HG03439 (cell line): ENCODE results near the gene SPATA12.
A peak's percentile ranks its signal among the peaks of the same experiment; 100 is the strongest.
"Not testable (repeated sequence)": the region's sequence is repeated elsewhere in the genome, so short reads cannot be mapped to it uniquely, and the experiment has no call there.

Experiments used
- ATAC-seq: cut with Tn5 transposase; IDR thresholded peaks from one replicate; pipeline ENCODE4 v1.9.1; 2021; ENCODE audit warnings: mild to moderate bottlenecking, moderate library complexity; ENCODE audit not compliant: unreplicated experiment

SPATA12 gene

GRCh38 chr3:57081173-57081572 is 20.7 kb downstream of the SPATA12 start:
- ATAC-seq, result no peak

- no peak for ATAC-seq
These were observed 22.0 kb downstream of the SPATA12 start for GRCh38 chr3:57082481-57082880.

- not testable (repeated sequence) for ATAC-seq
These were observed 23.0 kb downstream of the SPATA12 start for GRCh38 chr3:57083266-57083995.

GRCh38 chr3:57085211-57085610 is 24.7 kb downstream of the SPATA12 start:
- no peak for ATAC-seq

GRCh38 chr3:57086201-57086600 is 25.7 kb downstream of the SPATA12 start:
- no peak for ATAC-seq

- no peak for ATAC-seq
These were observed 27.1 kb downstream of the SPATA12 start for GRCh38 chr3:57087361-57088092.

- no peak for ATAC-seq
These were observed 28.0 kb downstream of the SPATA12 start for GRCh38 chr3:57088503-57088902.

GRCh38 chr3:57089043-57089442 is 28.6 kb downstream of the SPATA12 start:
- no peak for ATAC-seq

- ATAC-seq, result no peak
These were observed 31.2 kb downstream of the SPATA12 start for GRCh38 chr3:57091521-57092273.

- no peak for ATAC-seq
These were observed 33.0 kb downstream of the SPATA12 start for GRCh38 chr3:57093489-57093888.

GRCh38 chr3:57093971-57094535 is 33.6 kb downstream of the SPATA12 start:
- ATAC-seq, result no peak

- ATAC-seq, result no peak
These were observed 34.1 kb downstream of the SPATA12 start for GRCh38 chr3:57094575-57094974.

- ATAC-seq, result no peak
These were observed 34.9 kb downstream of the SPATA12 start for GRCh38 chr3:57095363-57095762.

- ATAC-seq, result no peak
These were observed 37.1 kb downstream of the SPATA12 start for GRCh38 chr3:57097536-57097935.

- ATAC-seq, result no peak
These were observed 38.2 kb downstream of the SPATA12 start for GRCh38 chr3:57098418-57099310.

- peak; percentile 79 for ATAC-seq
These were observed 39.7 kb downstream of the SPATA12 start for GRCh38 chr3:57100046-57100695.

- no peak for ATAC-seq
These were observed 45.1 kb downstream of the SPATA12 start for GRCh38 chr3:57105585-57105984.

GRCh38 chr3:57108684-57109083 is 48.2 kb downstream of the SPATA12 start:
- no peak for ATAC-seq

GRCh38 chr3:57109437-57110199 is 49.2 kb downstream of the SPATA12 start:
- no peak for ATAC-seq
